ENCODE data around the gene PANK4.

DNA sequence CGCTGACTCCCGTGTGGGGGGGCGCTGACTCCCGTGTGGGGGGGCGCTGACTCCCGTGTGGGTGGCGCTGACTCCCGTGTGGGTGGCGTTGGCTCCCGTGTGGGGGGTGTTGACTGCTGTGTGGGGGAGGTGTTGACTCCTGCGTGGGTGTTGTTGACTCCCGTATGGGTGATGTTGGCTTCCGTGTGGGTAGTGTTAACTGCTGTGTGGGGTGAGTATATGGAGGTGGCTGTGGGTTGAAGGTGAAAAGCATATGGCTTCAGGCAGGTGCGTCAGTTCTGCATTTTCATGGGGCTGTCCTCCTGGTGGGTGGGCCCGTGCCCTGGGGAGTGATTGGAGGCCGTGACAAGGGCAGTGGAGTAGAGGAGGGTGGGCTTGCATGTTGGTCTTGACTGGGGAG is 42.4 kb downstream of the PANK4 start:
- TF ChIP-seq CTCF (IDR thresholded peaks at IDR 0.05) (no peak), KDM1A (IDR thresholded peaks at IDR 0.05; ENCODE audit: low read depth) (no peak), ZFP36 (IDR thresholded peaks at IDR 0.05; ENCODE audit: borderline replicate concordance, partially characterized antibody) (no peak), JUN (IDR thresholded peaks at IDR 0.05) (no peak), POLR2A (IDR thresholded peaks at IDR 0.05; ENCODE audit: low read length) (no peak), TP53 (CRISPR knock-in tag; IDR thresholded peaks at IDR 0.05) (no peak), SMC3 (IDR thresholded peaks at IDR 0.05) (no peak), EP300 (IDR thresholded peaks at IDR 0.05) (no peak)

Data from A549 (cell line).